ENCODE measurements around the gene ZFYVE28.

- TF ChIP-seq CTCF (conservative IDR thresholded peaks at IDR 0.05 in 1 of 2, IDR thresholded peaks at IDR 0.05 in 1 of 2; ENCODE audit: extremely low read depth in 1 of 2, insufficient read depth in 1 of 2, low read depth in 1 of 2, low read length in 2 of 2) (no peak), EZH2 (IDR thresholded peaks at IDR 0.05; ENCODE audit: borderline replicate concordance, low read length) (no peak)
These were observed 41.3 kb upstream of the ZFYVE28 start for GRCh38 chr4:2459589-2460349.

Data from mammary epithelial cell (primary cell).